Endothelial cell of umbilical vein (primary cell): ENCODE measurements around the gene MSH3. TPM values are rescaled to one million over a fixed set of nuclear protein-coding genes. Genes with fewer than 3 reads are reported as not detected.

ENCODE experiments used
- BruUV-seq: library from RNA; stranded (reverse); fragments of 400-500 nt; replicated peaks from 2 replicates; lab custom pipeline; 2021; lab: Mats Ljungman, UMichigan
- CTCF ChIA-PET: fragments of 300-600, 350-600 bp; sonication (Branson Sonifier 250); formaldehyde crosslinking; loops from one replicate; lab custom pipeline; 2021; ENCODE audit warnings: antibody characterized with exemption, inconsistent platforms; lab: Charles Lee
- POLR2A ChIA-PET: fragments of 300-600, 350-600 bp; sonication (Branson Sonifier 250); formaldehyde crosslinking; loops from one replicate; lab custom pipeline; 2021; ENCODE audit warnings: antibody characterized with exemption, inconsistent platforms; lab: Charles Lee
- DNase-seq: peaks from one replicate; pipeline ENCODE4 v3.0.0-alpha.2; 2011; ENCODE audit warnings: low read depth, low spot score
- FAIRE-seq: peaks from 2 replicates; lab custom pipeline; 2011; peaks lifted over from hg19 to GRCh38; lab: Jason Lieb, UNC
- H2AFZ ChIP-seq: 2 replicates; pipeline ENCODE4 v1.6.0; 2012; ENCODE audit warnings: low read depth, low read length, control low read depth, inconsistent platforms
- H3K27ac ChIP-seq: 2 replicates; pipeline ENCODE4 v1.5.1; 2011; ENCODE audit warnings: low read depth, mild to moderate bottlenecking, control low read depth, low read length, moderate library complexity; ENCODE audit not compliant: insufficient read depth
- H3K27me3 ChIP-seq, 2 experiments: 2 replicates each; pipeline versions ENCODE4 v1.6.0 to v1.6.1; 2011; ENCODE audit warnings: low read length in 2 of 2, mixed read lengths in 1 of 2; ENCODE audit not compliant: control insufficient read depth in 2 of 2, insufficient read depth in 2 of 2
- H3K36me3 ChIP-seq, 2 experiments: 2 replicates in 1 of 2; 3 replicates in 1 of 2; pipeline ENCODE4 v1.5.1; 2011; ENCODE audit warnings: low read length in 2 of 2, mild to moderate bottlenecking in 1 of 2, moderate library complexity in 1 of 2; ENCODE audit not compliant: control insufficient read depth in 2 of 2, insufficient read depth in 2 of 2; ENCODE audit errors: extremely low read depth in 1 of 2
- H3K4me1 ChIP-seq: 3 replicates; pipeline ENCODE4 v1.5.1; 2011; ENCODE audit warnings: mild to moderate bottlenecking, low read length; ENCODE audit not compliant: control insufficient read depth, insufficient read depth; ENCODE audit errors: extremely low read depth
- H3K4me2 ChIP-seq: 2 replicates; pipeline ENCODE4 v1.6.1; 2011; ENCODE audit warnings: low read length, control low read depth, mixed read lengths; ENCODE audit not compliant: insufficient read depth
- H3K4me3 ChIP-seq, 3 experiments: fragments of 200-600 bp in 1 of 3; sonication (generic), shearing (Covaris generic) in 1 of 3; replicated peaks in 1 of 3; 2 replicates each; pipeline ENCODE4 v1.5.1; 2011 to 2016; ENCODE audit warnings: control low read depth in 3 of 3, low read length in 3 of 3, mild to moderate bottlenecking in 2 of 3, inconsistent platforms in 1 of 3, low read depth in 1 of 3, moderate library complexity in 1 of 3; ENCODE audit not compliant: insufficient read depth in 1 of 3
- H3K79me2 ChIP-seq: 2 replicates; pipeline ENCODE4 v1.6.0; 2012; ENCODE audit warnings: low read length, inconsistent platforms; ENCODE audit not compliant: control insufficient read depth, insufficient read depth
- H3K9ac ChIP-seq: replicated peaks from 2 replicates; pipeline ENCODE3; 2011; ENCODE audit warnings: low read length, control low read depth; ENCODE audit not compliant: insufficient read depth; ENCODE audit errors: extremely low read depth
- H3K9me1 ChIP-seq: replicated peaks from 3 replicates; pipeline ENCODE4 v1.6.0; 2011; ENCODE audit warnings: mild to moderate bottlenecking, low read length; ENCODE audit not compliant: control insufficient read depth, insufficient read depth; ENCODE audit errors: extremely low read depth
- H3K9me3 ChIP-seq: replicated peaks from 2 replicates; pipeline ENCODE4 v1.5.1; 2012; ENCODE audit warnings: low read length, inconsistent platforms; ENCODE audit not compliant: control insufficient read depth, insufficient read depth
- H4K20me1 ChIP-seq: replicated peaks from 2 replicates; pipeline ENCODE3; 2011; ENCODE audit warnings: mild to moderate bottlenecking, low read length; ENCODE audit not compliant: control insufficient read depth, insufficient read depth; ENCODE audit errors: extremely low read depth
- EZH2 ChIP-seq: IDR thresholded peaks from 2 replicates; pipeline ENCODE4 v1.6.1; 2012; ENCODE audit warnings: borderline replicate concordance, low read depth, mild to moderate bottlenecking, moderate library complexity, low read length, inconsistent platforms; ENCODE audit not compliant: severe bottlenecking
- FOS ChIP-seq: IDR thresholded peaks from 2 replicates; pipeline ENCODE4 v1.6.1; 2011; ENCODE audit warnings: mild to moderate bottlenecking, low read length, moderate library complexity, borderline replicate concordance; ENCODE audit not compliant: insufficient read depth
- GATA2 ChIP-seq: IDR thresholded peaks from 2 replicates; pipeline ENCODE4 v1.7.0; 2011; ENCODE audit warnings: low read depth, mild to moderate bottlenecking, moderate library complexity, mixed read lengths, low read length; ENCODE audit not compliant: insufficient read length, insufficient read depth
- JUN ChIP-seq: IDR thresholded peaks from 2 replicates; pipeline ENCODE4 v1.6.1; 2011; ENCODE audit warnings: borderline replicate concordance, low read depth; ENCODE audit not compliant: insufficient read length, insufficient read depth
- MYC ChIP-seq: IDR thresholded peaks from one replicate; pipeline ENCODE4 v1.6.1; 2011; ENCODE audit warnings: mild to moderate bottlenecking, low read depth, low read length
- POLR2AphosphoS5 ChIP-seq: IDR thresholded peaks from 2 replicates; pipeline ENCODE4 v1.6.1; 2012; ENCODE audit warnings: low read depth, mild to moderate bottlenecking, control low read depth, low read length, moderate library complexity; ENCODE audit not compliant: insufficient read depth
- dilution Hi-C: fragments of 300-500 bp; cut with MboI; formaldehyde crosslinking; loops from one replicate; pipeline ENCODE4 v1.15.0; 2019; ENCODE audit warnings: low sequenced_read_pairs; ENCODE audit not compliant: extremely low pct_ligation_motif_present
- intact Hi-C: fragments of 100-400 bp; cut with micrococcal nuclease; formaldehyde crosslinking; loops from one replicate; pipeline ENCODE4 v1.10.0; 2022
- polyA plus RNA-seq, 4 experiments: library from polyadenylated mRNA; depleted of rRNA in 3 of 4; stranded (reverse) in 3 of 4; unstranded in 1 of 4; fragments of >200 nt; gene quantifications; 2 replicates each; pipeline versions ENCODE4 v1.2.1 to v1.2.3, GENCODE V29; 2011 to 2012; ENCODE audit warnings: missing spikeins in 1 of 4
- total RNA-seq: library from RNA; stranded (reverse); gene quantifications from 2 replicates; pipeline ENCODE4 v1.2.3, GENCODE V29; 2021
- TF ChIP-seq, protein P1 (sequence below): IDR thresholded peaks from 2 replicates; pipeline ENCODE4 v1.6.1; 2011; ENCODE audit not compliant: insufficient read depth, insufficient read length
- TF ChIP-seq, protein P2 (sequence below), 2 donors: IDR thresholded peaks; 1 replicate in 1 of 2; 2 replicates in 1 of 2; pipeline ENCODE4 v1.5.1; 2011; ENCODE audit warnings: low read length in 2 of 2, mild to moderate bottlenecking in 2 of 2, moderate library complexity in 2 of 2, control low read depth in 1 of 2, inconsistent platforms in 1 of 2, low read depth in 1 of 2; ENCODE audit not compliant: insufficient read depth in 1 of 2; ENCODE audit errors: extremely low read depth in 1 of 2

The MSH3 gene
- total and polyA plus RNA-seq, 2 donors (not counting 3 experiments of a cell fraction or from before 2014, with no cell fraction given), result 2.0 to 13.0 TPM

DNA sequence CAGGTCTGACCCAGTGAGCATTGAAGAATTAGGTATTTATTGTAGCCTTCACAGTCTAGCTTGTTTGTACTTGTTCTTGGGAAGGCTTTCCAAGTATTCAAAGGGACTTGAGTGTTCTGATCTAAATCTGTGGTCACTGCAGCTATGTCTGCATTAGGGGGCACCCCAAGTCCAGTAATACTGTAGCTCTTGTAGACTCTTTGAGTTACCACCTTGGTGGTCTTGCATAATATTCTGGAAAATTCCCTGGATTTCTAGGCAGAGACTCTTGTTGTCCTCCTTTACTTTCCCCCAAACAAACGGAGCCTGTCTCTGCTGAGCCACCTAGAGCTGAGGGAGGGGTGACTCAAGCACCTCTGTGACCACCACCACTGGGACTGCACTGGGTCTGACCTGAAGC is 149.9 kb downstream of the MSH3 start:
- BruUV-seq, result no TSS peak
- ChIA-PET POLR2A (no interaction called here), CTCF (interaction anchor here (1.0 kb wide), 1 partner anchor 304 kb away, joined by 6 read pairs; no protein-coding TSS in a partner anchor)
- intact Hi-C loops, result no loop called here
- no peak for DNase-seq
- H2AFZ ChIP-seq, result no peak overlapping the region
- H3K27ac ChIP-seq, result no peak overlapping the region
- TF ChIP-seq JUN (no peak), POLR2AphosphoS5 (no peak), EZH2 (no peak), FOS (no peak), MYC (no peak), GATA2 (no peak)
- TF ChIP-seq, protein P1, sequence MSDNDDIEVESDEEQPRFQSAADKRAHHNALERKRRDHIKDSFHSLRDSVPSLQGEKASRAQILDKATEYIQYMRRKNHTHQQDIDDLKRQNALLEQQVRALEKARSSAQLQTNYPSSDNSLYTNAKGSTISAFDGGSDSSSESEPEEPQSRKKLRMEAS, result no peak
- TF ChIP-seq, protein P2, sequence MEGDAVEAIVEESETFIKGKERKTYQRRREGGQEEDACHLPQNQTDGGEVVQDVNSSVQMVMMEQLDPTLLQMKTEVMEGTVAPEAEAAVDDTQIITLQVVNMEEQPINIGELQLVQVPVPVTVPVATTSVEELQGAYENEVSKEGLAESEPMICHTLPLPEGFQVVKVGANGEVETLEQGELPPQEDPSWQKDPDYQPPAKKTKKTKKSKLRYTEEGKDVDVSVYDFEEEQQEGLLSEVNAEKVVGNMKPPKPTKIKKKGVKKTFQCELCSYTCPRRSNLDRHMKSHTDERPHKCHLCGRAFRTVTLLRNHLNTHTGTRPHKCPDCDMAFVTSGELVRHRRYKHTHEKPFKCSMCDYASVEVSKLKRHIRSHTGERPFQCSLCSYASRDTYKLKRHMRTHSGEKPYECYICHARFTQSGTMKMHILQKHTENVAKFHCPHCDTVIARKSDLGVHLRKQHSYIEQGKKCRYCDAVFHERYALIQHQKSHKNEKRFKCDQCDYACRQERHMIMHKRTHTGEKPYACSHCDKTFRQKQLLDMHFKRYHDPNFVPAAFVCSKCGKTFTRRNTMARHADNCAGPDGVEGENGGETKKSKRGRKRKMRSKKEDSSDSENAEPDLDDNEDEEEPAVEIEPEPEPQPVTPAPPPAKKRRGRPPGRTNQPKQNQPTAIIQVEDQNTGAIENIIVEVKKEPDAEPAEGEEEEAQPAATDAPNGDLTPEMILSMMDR (IDR thresholded peaks at IDR 0.05; ENCODE audit: extremely low read depth in 1 of 2, insufficient read depth in 1 of 2, low read depth in 1 of 2, low read length in 2 of 2), result no peak
- no peak overlapping the region for H3K4me2 ChIP-seq
- H3K36me3 ChIP-seq, result peaks cover 0 to 2% of the 10 kb centered on the region in 2 experiments
- H3K79me2 ChIP-seq, result no peaks in the 10 kb centered on the region
- no peaks in the 10 kb centered on the region for H3K9me1 ChIP-seq
- no peak for FAIRE-seq
- H3K4me1 ChIP-seq, result no peaks in the 10 kb centered on the region
- dilution Hi-C loops, result loop anchor here (25.0 kb wide), 1 partner anchor 208 kb away; no protein-coding TSS in a partner anchor
- H3K27me3 ChIP-seq, result no peaks in the 10 kb centered on the region
- no peak overlapping the region for H3K4me3 ChIP-seq
- no peaks in the 10 kb centered on the region for H3K9me3 ChIP-seq
- no peaks in the 10 kb centered on the region for H4K20me1 ChIP-seq
- H3K9ac ChIP-seq, result no peak overlapping the region
